Measurements from ENCODE around the gene FBLN1.
"Not testable (repeated sequence)": the region's sequence is repeated elsewhere in the genome, so short reads cannot be mapped to it uniquely, and the experiment has no call there.

Gene FBLN1

GRCh38 chr22:45477366-45478107, 25.1 kb upstream of the FBLN1 start:
- DNase-seq (ENCODE audit: low read depth in 2 of 2): no peak

- DNase-seq (ENCODE audit: low read depth in 2 of 2): peak; percentile 91 to 93
These were observed 24.4 kb upstream of the FBLN1 start for GRCh38 chr22:45478108-45478771.

GRCh38 chr22:45480717-45481116, 22.0 kb upstream of the FBLN1 start:
- no peak for DNase-seq (ENCODE audit: low read depth in 2 of 2)

GRCh38 chr22:45481661-45482060, 21.0 kb upstream of the FBLN1 start:
- no peak for DNase-seq (ENCODE audit: low read depth in 2 of 2)

GRCh38 chr22:45482169-45482568, 20.5 kb upstream of the FBLN1 start:
- no peak for DNase-seq (ENCODE audit: low read depth in 2 of 2)

GRCh38 chr22:45483319-45483718, 19.4 kb upstream of the FBLN1 start:
- DNase-seq (ENCODE audit: low read depth in 2 of 2): no peak

GRCh38 chr22:45483918-45484499, 18.7 kb upstream of the FBLN1 start:
- no peak for DNase-seq (ENCODE audit: low read depth in 2 of 2)

- no peak for DNase-seq (ENCODE audit: low read depth in 2 of 2)
These were observed 17.9 kb upstream of the FBLN1 start for GRCh38 chr22:45484742-45485141.

- no peak for DNase-seq (ENCODE audit: low read depth in 2 of 2)
These were observed 17.4 kb upstream of the FBLN1 start for GRCh38 chr22:45485261-45485660.

GRCh38 chr22:45488764-45489370, 13.8 kb upstream of the FBLN1 start:
- DNase-seq (ENCODE audit: low read depth in 2 of 2): no peak

- DNase-seq (ENCODE audit: low read depth in 2 of 2): no peak
These were observed 11.8 kb upstream of the FBLN1 start for GRCh38 chr22:45490836-45491235.

- DNase-seq (ENCODE audit: low read depth in 2 of 2): no peak
These were observed 10.8 kb upstream of the FBLN1 start for GRCh38 chr22:45491841-45492240.

- no peak for DNase-seq (ENCODE audit: low read depth in 2 of 2)
These were observed 9.4 kb upstream of the FBLN1 start for GRCh38 chr22:45493286-45493771.

GRCh38 chr22:45494306-45494705, 8.4 kb upstream of the FBLN1 start:
- not testable (repeated sequence) for DNase-seq (ENCODE audit: low read depth in 2 of 2)

GRCh38 chr22:45495616-45496015, 7.1 kb upstream of the FBLN1 start:
- not testable (repeated sequence) for DNase-seq (ENCODE audit: low read depth in 2 of 2)

GRCh38 chr22:45496451-45496941, 6.2 kb upstream of the FBLN1 start:
- no peak for DNase-seq (ENCODE audit: low read depth in 2 of 2)

GRCh38 chr22:45497351-45498145, 5.1 kb upstream of the FBLN1 start:
- no peak for DNase-seq (ENCODE audit: low read depth in 2 of 2)

- DNase-seq (ENCODE audit: low read depth in 2 of 2): no peak
These were observed 2.9 kb upstream of the FBLN1 start for GRCh38 chr22:45499746-45500145.

- DNase-seq (ENCODE audit: low read depth in 2 of 2): no peak
These were observed 550 bp downstream of the FBLN1 start for GRCh38 chr22:45503050-45503815.

GRCh38 chr22:45503816-45504372, 1.2 kb downstream of the FBLN1 start:
- no peak for DNase-seq (ENCODE audit: low read depth in 2 of 2)
